ENCODE results near the gene FYTTD1.
"Not testable (repeated sequence)": the region's sequence is repeated elsewhere in the genome, so short reads cannot be mapped to it uniquely, and the experiment has no call there.

Gene FYTTD1, protein sequence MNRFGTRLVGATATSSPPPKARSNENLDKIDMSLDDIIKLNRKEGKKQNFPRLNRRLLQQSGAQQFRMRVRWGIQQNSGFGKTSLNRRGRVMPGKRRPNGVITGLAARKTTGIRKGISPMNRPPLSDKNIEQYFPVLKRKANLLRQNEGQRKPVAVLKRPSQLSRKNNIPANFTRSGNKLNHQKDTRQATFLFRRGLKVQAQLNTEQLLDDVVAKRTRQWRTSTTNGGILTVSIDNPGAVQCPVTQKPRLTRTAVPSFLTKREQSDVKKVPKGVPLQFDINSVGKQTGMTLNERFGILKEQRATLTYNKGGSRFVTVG
- total RNA-seq, result 80.2 to 151 (median 112) reads per million in 9 experiments

DNA sequence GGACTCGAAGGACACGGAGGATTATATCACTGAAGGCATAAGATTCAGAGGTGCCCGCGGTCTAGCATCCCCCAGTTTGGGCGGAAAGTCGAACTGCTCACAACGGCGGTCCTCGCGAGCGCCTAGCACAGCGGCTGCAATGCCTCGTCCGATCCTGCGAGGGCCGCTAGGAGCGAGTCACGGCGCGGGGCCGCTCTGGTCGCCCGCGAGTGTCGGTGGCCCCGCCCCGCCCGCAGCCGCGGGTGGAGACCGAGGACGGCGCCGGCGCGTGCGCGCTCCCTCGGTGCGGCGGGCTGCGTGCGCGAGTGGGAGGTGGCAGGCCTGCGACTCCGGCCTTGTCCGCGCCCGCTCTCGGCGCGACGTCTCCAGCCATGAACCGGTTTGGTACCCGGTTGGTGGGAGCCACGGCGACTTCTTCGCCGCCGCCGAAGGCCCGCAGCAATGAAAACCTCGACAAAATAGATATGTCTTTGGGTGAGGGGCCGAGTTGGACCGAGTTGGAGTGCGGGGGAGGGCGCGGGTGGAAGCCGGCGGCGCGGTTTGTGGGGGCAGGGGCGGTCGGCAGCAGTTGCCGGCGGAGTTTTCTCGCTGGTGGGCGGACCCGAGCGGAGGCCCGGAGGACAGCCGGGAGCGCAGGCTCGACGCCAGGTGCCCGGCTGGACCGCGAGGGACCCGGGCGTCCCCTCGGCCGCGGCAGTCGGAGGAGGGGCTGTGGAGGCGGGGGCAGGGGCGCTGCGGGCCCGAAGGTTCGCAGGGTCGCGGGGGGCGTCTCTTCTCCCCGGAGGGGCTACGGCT, at the start of gene FYTTD1:
FYTTD1 (plus strand) TSS at position 283 of the 795 bp plus-strand sequence; CDS start at position 372, 89 bp downstream.
- Mint-ChIP-seq H3K27ac (peak within 1 kb of the TSS; percentile 71 to 95), H3K4me3 (peak within 1 kb of the TSS; percentile 95 to 99), H3K4me1 (ENCODE audit: low read depth in 2 of 2) (peaks cover 28 to 41% of the 10 kb centered on the region in 2 donors), H3K36me3 (ENCODE audit: insufficient read depth) (peaks cover 22% of the 10 kb centered on the region), H3K9me3 (no peaks in the 10 kb centered on the region), H3K27me3 (no peaks in the 10 kb centered on the region)
- peak; percentile 84 for ATAC-seq (replicated peaks)
- DNase-seq, result peak; percentile 84 to 88 (median 85)

DNA sequence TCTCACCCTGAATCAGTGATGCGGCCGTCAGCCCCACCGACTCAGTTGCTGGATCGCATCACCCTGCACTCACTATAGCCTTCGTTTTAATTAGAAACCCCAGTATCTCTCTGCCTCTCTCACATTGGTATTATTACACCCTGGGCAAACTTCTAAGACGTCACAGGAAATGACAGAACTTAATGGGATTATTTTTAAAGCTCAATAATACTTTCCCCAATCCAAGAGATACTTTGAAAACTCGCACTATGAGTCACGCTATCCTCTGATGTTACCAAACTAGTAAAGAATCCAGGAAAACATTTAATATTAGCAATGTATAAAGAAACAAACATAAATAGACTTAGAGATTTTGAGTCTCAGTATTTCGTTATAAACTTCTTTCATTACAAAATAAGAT, 49.6 kb upstream of the FYTTD1 start:
- H3K4me1 Mint-ChIP-seq (ENCODE audit: low read depth in 2 of 2), result peaks cover 0 to 5% of the 10 kb centered on the region in 2 donors
- H3K36me3 Mint-ChIP-seq (ENCODE audit: insufficient read depth), result peaks cover 65% of the 10 kb centered on the region
- H3K27me3 Mint-ChIP-seq, result no peaks in the 10 kb centered on the region
- DNase-seq (no peak), ATAC-seq (replicated peaks) (no peak)
- no peak overlapping the region for H3K27ac Mint-ChIP-seq
- H3K4me3 Mint-ChIP-seq, result no peak overlapping the region
- H3K9me3 Mint-ChIP-seq, result no peaks in the 10 kb centered on the region

DNA sequence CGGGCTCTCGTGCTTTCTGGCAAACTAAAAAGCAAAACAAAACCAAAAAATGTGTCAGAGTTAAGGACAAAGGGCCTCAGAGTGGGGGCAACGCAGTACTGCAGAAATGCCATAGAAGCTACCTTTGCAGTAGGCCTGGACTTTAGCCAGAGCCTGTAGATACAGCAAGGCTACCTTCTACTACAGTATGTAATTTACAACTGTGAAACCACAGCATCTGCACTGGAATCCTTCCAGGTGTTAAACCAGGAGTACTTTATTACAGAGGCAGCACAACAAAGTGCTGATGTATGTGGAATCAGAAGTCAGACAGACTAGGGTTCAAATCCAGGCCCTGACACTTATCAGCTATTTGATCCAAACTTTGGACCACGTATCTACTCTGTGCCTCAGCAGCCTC, 47.8 kb upstream of the FYTTD1 start:
- no peaks in the 10 kb centered on the region for H3K9me3 Mint-ChIP-seq
- no peaks in the 10 kb centered on the region for H3K27me3 Mint-ChIP-seq
- peaks cover 2 to 8% of the 10 kb centered on the region in 2 donors for H3K4me1 Mint-ChIP-seq (ENCODE audit: low read depth in 2 of 2)
- DNase-seq, result no peak
- H3K4me3 Mint-ChIP-seq, result no peak overlapping the region
- no peak for ATAC-seq (replicated peaks)
- H3K36me3 Mint-ChIP-seq (ENCODE audit: insufficient read depth), result peaks cover 57% of the 10 kb centered on the region
- H3K27ac Mint-ChIP-seq, result peak overlapping the region in 1 of 2 donors; percentile 19

DNA sequence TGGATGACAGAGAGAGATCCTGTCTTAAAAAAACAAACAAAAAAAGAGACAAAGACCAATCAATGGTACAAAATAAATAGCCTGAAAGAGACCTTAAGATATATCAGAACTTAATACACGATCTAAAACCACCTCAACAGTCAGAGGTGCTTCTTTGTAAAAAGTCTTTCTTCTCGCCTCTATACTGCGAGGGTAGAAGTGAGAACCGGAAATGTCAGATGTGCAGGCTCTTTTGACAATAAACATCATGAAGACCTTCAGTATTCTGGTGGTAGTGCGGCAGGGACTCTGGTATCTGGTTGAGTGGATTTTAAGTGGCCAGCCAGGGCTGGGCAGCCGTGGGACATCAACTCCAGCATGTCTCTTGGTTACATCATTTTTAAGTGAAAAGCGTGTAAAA, 43.0 kb upstream of the FYTTD1 start:
- Mint-ChIP-seq H3K4me1 (ENCODE audit: low read depth in 2 of 2) (peaks cover 2 to 9% of the 10 kb centered on the region in 2 donors), H3K36me3 (ENCODE audit: insufficient read depth) (peaks cover 31% of the 10 kb centered on the region), H3K27me3 (no peaks in the 10 kb centered on the region), H3K27ac (peak overlapping the region; percentile 93 to 99), H3K4me3 (peak overlapping the region; percentile 78 to 85), H3K9me3 (no peaks in the 10 kb centered on the region)
- DNase-seq (peak in 2 of 3 experiments; percentile 7 to 18), ATAC-seq (replicated peaks) (peak; percentile 81)

DNA sequence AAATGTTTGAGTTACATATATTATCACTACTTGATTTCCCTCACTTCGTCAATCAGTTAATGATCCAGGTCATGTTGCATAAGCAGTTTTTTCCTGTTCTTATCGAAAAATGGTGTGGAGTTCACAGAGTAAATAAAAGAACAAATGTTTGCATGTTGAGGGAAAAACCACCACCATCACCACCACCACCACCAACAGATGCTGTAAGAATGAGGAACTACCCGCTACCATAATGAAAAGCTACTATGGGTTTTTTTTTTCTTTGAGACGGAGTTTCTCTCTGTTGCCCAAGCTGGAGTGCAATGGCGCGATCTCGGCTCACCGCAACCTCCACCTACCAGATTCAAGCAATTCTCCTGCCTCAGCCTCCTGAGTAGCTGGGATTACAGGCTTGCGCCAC, 40.5 kb upstream of the FYTTD1 start:
- Mint-ChIP-seq H3K4me1 (ENCODE audit: low read depth in 2 of 2) (peaks cover 8 to 22% of the 10 kb centered on the region in 2 donors), H3K4me3 (no peak overlapping the region), H3K27me3 (no peaks in the 10 kb centered on the region), H3K9me3 (no peaks in the 10 kb centered on the region), H3K36me3 (ENCODE audit: insufficient read depth) (peaks cover 19% of the 10 kb centered on the region), H3K27ac (no peak overlapping the region)
- DNase-seq, result no peak
- ATAC-seq (replicated peaks), result no peak

DNA sequence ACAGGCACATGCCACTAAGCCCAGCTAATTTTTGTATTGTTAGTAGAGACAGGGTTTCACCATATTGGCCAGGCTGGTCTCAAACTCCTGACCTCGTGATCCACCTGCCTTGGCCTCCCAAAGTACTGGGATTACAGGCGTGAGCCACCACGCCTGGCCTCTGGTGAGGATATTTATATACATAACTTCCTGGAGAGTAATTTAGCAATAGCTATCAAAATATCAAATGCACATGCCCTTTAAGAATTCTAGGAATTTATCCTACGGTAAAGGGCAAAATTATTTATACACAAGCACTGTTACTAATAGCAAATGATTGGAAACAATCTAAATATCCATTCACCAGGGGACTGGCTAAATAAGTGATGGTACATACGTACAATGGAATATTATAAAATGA, 38.7 kb upstream of the FYTTD1 start:
- not testable (repeated sequence) for H3K27me3 Mint-ChIP-seq; ATAC-seq (replicated peaks); DNase-seq; H3K9me3 Mint-ChIP-seq; H3K4me3 Mint-ChIP-seq
- Mint-ChIP-seq H3K36me3 (ENCODE audit: insufficient read depth) (peaks cover 15% of the 10 kb centered on the region), H3K4me1 (ENCODE audit: low read depth in 2 of 2) (peaks cover 8 to 22% of the 10 kb centered on the region in 2 donors), H3K27ac (peak overlapping the region in 1 of 2 donors; percentile 29)

DNA sequence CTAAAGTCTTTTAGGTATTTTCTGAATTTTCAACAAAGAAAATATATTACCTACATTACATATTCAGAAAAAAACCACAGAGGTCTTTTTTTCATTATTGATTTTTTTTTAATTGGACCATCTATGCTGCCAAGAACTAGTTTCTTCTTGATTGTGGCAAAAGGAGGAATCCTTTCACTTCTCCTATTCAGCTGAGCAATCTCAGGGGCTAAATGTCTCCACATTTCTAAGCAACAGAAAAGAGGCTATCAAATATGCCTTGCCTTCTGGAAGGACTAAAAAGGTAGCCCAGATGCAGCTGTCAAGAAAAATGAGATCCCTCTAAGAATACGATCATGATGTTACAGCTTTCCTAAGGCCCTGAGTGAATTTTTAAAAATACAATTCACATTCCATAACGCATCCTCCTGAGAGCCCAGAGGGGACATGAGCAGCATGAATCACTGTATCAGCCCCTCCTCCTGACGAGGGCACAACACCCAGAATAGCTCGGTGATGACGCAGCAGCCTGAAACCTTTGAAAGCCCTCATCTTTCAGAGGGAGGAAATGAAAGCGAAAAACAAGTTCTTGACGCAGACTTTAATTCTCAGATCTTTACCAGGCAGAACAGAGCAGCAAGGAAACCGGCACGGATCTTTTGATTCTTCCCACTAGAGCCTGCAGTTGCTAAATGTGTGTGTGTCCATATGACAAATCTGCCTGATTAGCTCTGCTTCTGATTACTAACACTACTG, 37.5 kb upstream of the FYTTD1 start:
- no peaks in the 10 kb centered on the region for H3K9me3 Mint-ChIP-seq
- H3K36me3 Mint-ChIP-seq (ENCODE audit: insufficient read depth), result peaks cover 10% of the 10 kb centered on the region
- no peaks in the 10 kb centered on the region for H3K27me3 Mint-ChIP-seq
- peak overlapping the region; percentile 82 for H3K4me3 Mint-ChIP-seq
- H3K4me1 Mint-ChIP-seq (ENCODE audit: low read depth in 2 of 2), result peaks cover 6 to 20% of the 10 kb centered on the region in 2 donors
- ATAC-seq (replicated peaks) (peak; percentile 99), DNase-seq (peak; percentile 77 to 82 (median 80))
- peak overlapping the region; percentile 98 to 99 for H3K27ac Mint-ChIP-seq

DNA sequence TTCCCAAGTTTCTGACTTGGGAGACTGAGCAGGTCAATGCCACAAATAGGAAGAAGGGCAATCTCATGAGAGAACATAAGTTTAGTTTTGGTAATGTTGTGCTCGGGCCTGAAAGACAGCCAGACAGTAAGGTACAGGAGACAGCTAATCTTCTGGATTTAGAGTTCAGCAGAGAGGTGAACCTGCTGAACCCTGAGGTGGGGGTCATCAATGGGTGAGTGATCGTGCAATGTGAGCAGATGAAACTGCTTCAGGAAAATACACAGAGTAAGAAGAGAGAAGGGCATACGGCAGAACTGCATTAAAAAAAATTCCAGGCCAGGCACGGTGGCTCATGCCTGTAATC, 36.2 kb upstream of the FYTTD1 start:
- Mint-ChIP-seq H3K9me3 (no peaks in the 10 kb centered on the region), H3K4me1 (ENCODE audit: low read depth in 2 of 2) (peaks cover 6 to 20% of the 10 kb centered on the region in 2 donors), H3K27me3 (no peaks in the 10 kb centered on the region), H3K36me3 (ENCODE audit: insufficient read depth) (peaks cover 13% of the 10 kb centered on the region), H3K27ac (peak overlapping the region; percentile 98 to 99), H3K4me3 (peak overlapping the region; percentile 82)
- ATAC-seq (replicated peaks) (no peak), DNase-seq (no peak)

DNA sequence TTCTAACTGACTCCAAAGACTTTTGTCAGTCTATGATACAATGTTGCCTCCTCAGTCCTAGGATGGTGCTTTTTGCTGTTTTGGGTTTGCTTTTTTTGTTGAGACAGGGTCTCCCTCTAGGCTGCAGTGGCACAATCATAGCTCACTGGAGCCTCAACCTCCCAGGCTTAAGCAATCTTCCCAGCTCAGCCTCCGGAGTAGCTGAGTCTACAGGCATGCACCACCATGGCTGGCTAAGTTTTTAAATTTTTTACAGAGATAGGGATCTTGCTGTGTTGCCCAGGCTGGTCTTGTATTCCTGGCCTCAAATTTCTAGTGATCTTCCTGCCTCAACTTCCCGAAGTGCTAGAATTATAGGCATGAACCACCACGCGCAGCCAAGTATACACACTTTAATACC, 35.4 kb upstream of the FYTTD1 start:
- H3K36me3 Mint-ChIP-seq (ENCODE audit: insufficient read depth), result peaks cover 13% of the 10 kb centered on the region
- peaks cover 6 to 20% of the 10 kb centered on the region in 2 donors for H3K4me1 Mint-ChIP-seq (ENCODE audit: low read depth in 2 of 2)
- DNase-seq (no peak), ATAC-seq (replicated peaks) (no peak)
- no peak overlapping the region for H3K4me3 Mint-ChIP-seq
- H3K27me3 Mint-ChIP-seq, result no peaks in the 10 kb centered on the region
- peak overlapping the region; percentile 12 to 98 for H3K27ac Mint-ChIP-seq
- no peaks in the 10 kb centered on the region for H3K9me3 Mint-ChIP-seq

DNA sequence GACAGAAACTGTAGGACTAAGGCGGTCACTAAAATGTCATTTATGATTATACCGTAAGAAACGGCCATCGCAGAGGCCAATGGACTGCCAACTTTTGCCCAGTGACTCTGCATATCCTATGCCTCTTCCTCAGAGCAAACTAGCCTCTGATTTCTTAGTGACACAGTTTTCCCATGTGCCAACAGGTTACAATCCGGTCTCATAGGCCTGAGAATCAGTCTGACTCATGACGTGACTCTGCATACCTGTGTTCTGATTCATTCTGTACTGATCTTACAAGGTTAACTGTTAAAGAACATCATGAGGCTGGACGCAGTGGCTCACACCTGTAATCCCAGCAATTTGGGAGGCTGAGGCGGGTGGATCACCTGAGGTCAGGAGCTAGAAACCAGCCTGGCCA, 30.8 kb upstream of the FYTTD1 start:
- no peak for DNase-seq
- Mint-ChIP-seq H3K36me3 (ENCODE audit: insufficient read depth) (peaks cover 10% of the 10 kb centered on the region), H3K27ac (peak overlapping the region; percentile 52 to 84), H3K4me1 (ENCODE audit: low read depth in 2 of 2) (peaks cover 0 to 11% of the 10 kb centered on the region in 2 donors), H3K4me3 (no peak overlapping the region), H3K27me3 (no peaks in the 10 kb centered on the region), H3K9me3 (no peaks in the 10 kb centered on the region)
- no peak for ATAC-seq (replicated peaks)

DNA sequence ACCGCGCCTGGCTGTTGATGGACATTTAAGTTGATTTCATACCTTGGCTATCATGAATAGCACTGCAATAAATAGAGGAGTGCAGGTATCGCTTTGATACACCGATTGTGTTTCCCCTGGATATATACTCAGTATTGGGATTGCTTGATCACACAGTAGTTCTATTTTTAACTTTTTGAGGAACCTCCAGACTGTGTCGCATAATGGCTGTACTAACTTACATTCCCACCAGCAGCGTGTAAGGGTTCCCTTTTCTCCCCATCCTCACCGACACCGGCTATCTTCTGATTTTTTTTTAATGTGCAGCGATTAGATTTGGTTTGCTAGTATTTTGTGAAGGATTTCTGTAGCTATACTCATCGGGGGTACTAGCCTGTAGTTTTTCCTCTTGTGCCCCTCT, 29.0 kb upstream of the FYTTD1 start:
- ATAC-seq (replicated peaks) (no peak), DNase-seq (no peak)
- no peak overlapping the region for H3K4me3 Mint-ChIP-seq
- peaks cover 10% of the 10 kb centered on the region for H3K36me3 Mint-ChIP-seq (ENCODE audit: insufficient read depth)
- H3K9me3 Mint-ChIP-seq, result no peaks in the 10 kb centered on the region
- no peaks in the 10 kb centered on the region for H3K27me3 Mint-ChIP-seq
- no peak overlapping the region for H3K27ac Mint-ChIP-seq
- H3K4me1 Mint-ChIP-seq (ENCODE audit: low read depth in 2 of 2), result peaks cover 0 to 14% of the 10 kb centered on the region in 2 donors

DNA sequence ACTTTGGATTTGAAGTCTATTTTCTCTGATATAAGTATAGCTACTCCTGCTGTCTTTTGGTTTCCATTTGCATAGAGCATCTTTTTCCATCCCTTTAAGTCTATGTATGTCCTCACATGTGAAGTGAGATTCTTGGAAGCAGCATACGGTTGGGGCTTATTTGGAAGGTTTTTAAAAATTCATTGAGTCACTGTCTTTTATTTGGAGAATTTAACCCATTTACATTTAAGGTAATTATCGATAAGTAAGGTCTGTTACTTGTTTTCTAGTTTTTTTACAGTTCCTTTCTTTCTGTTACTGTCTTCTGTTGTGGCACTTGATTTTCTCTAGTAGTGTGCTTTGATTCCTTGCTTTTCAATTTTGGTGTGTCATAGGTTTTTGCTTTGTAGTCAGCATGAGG, 26.9 kb upstream of the FYTTD1 start:
- H3K36me3 Mint-ChIP-seq (ENCODE audit: insufficient read depth), result peaks cover 12% of the 10 kb centered on the region
- no peak overlapping the region for H3K4me3 Mint-ChIP-seq
- no peak overlapping the region for H3K27ac Mint-ChIP-seq
- ATAC-seq (replicated peaks), result no peak
- DNase-seq, result no peak
- H3K27me3 Mint-ChIP-seq, result no peaks in the 10 kb centered on the region
- H3K4me1 Mint-ChIP-seq (ENCODE audit: low read depth in 2 of 2), result peaks cover 5 to 19% of the 10 kb centered on the region in 2 donors
- no peaks in the 10 kb centered on the region for H3K9me3 Mint-ChIP-seq

DNA sequence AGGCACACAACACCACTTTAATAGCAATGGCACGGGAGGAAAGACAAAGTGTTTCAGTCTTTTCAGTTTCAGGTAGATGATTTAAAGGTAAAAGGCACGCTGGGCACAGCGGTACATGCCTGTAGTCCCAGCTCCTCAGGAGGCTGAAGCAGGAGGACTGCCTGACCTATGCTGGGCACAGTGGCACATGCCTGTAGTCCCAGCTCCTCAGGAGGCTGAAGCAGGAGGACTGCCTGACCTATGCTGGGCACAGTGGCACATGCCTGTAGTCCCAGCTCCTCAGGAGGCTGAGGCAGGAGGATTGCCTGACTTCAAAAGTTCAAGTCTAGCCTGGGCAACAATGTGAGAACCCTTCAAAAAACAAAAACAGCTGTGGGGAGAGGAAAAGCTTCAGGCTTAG, 21.8 kb upstream of the FYTTD1 start:
- not testable (repeated sequence) for H3K36me3 Mint-ChIP-seq (ENCODE audit: insufficient read depth); ATAC-seq (replicated peaks); DNase-seq; H3K9me3 Mint-ChIP-seq; H3K4me3 Mint-ChIP-seq; H3K27me3 Mint-ChIP-seq
- Mint-ChIP-seq H3K27ac (peak overlapping the region in 1 of 2 donors; percentile 73), H3K4me1 (ENCODE audit: low read depth in 2 of 2) (peaks cover 15 to 25% of the 10 kb centered on the region in 2 donors)

Data from effector memory CD8-positive, alpha-beta T cell (primary cell).